T-helper 1 cell (primary cell): Measurements from ENCODE around the gene TMTC2.

Experiments
- DNase-seq, 5 donors: peaks; one replicate each; pipeline ENCODE4 v3.0.0-alpha.2; 2012 to 2020

The TMTC2 gene

GRCh38 chr12:82961835-82962234 is 275.1 kb downstream of the TMTC2 start:
- no peak for DNase-seq

- DNase-seq, result no peak
These were observed 277.2 kb downstream of the TMTC2 start for GRCh38 chr12:82963956-82964355.

GRCh38 chr12:82964446-82964845 is 277.7 kb downstream of the TMTC2 start:
- DNase-seq, result no peak

- no peak for DNase-seq
These were observed 279.4 kb downstream of the TMTC2 start for GRCh38 chr12:82966001-82966559.

GRCh38 chr12:82968631-82969367 is 282.1 kb downstream of the TMTC2 start:
- no peak for DNase-seq

- DNase-seq, result no peak
These were observed 283.9 kb downstream of the TMTC2 start for GRCh38 chr12:82970614-82971013.

- no peak for DNase-seq
These were observed 284.9 kb downstream of the TMTC2 start for GRCh38 chr12:82971584-82971983.

GRCh38 chr12:82972624-82973023 is 285.9 kb downstream of the TMTC2 start:
- no peak for DNase-seq

- DNase-seq, result no peak
These were observed 286.9 kb downstream of the TMTC2 start for GRCh38 chr12:82973592-82973991.

GRCh38 chr12:82981150-82981549 is 294.4 kb downstream of the TMTC2 start:
- DNase-seq, result no peak

- DNase-seq, result no peak
These were observed 307.4 kb downstream of the TMTC2 start for GRCh38 chr12:82994117-82994516.

- peak in 1 of 5 donors; percentile 47 for DNase-seq
These were observed 309.6 kb downstream of the TMTC2 start for GRCh38 chr12:82996168-82996812.

GRCh38 chr12:82998509-82998908 is 311.8 kb downstream of the TMTC2 start:
- no peak for DNase-seq

GRCh38 chr12:83003026-83003425 is 316.3 kb downstream of the TMTC2 start:
- DNase-seq, result no peak

- no peak for DNase-seq
These were observed 319.0 kb downstream of the TMTC2 start for GRCh38 chr12:83005534-83006197.

GRCh38 chr12:83008703-83009102 is 322.0 kb downstream of the TMTC2 start:
- DNase-seq, result no peak

- DNase-seq, result no peak
These were observed 323.6 kb downstream of the TMTC2 start for GRCh38 chr12:83010169-83010804.

GRCh38 chr12:83015390-83016217 is 328.9 kb downstream of the TMTC2 start:
- no peak for DNase-seq

- DNase-seq, result no peak
These were observed 329.6 kb downstream of the TMTC2 start for GRCh38 chr12:83016218-83016835.

GRCh38 chr12:83016991-83017390 is 330.3 kb downstream of the TMTC2 start:
- DNase-seq, result no peak

GRCh38 chr12:83018088-83018487 is 331.4 kb downstream of the TMTC2 start:
- no peak for DNase-seq
